Fibroblast of lung (primary cell): ENCODE results near the gene SUGP1.

Experiments used
- EZH2 ChIP-seq: IDR thresholded peaks from 2 replicates; pipeline ENCODE4 v1.5.1; 2012; ENCODE audit warnings: low read length, control low read depth, mild to moderate bottlenecking; ENCODE audit errors: missing control alignments
- TF ChIP-seq, protein P1 (sequence below), 2 donors: IDR thresholded peaks in 1 of 2; conservative IDR thresholded peaks in 1 of 2; 1 replicate in 1 of 2; 2 replicates in 1 of 2; pipeline ENCODE4 v1.5.1; 2011 to 2012; ENCODE audit warnings: low read length in 2 of 2, control low read depth in 1 of 2, inconsistent platforms in 1 of 2, low read depth in 1 of 2, mild to moderate bottlenecking in 1 of 2

DNA sequence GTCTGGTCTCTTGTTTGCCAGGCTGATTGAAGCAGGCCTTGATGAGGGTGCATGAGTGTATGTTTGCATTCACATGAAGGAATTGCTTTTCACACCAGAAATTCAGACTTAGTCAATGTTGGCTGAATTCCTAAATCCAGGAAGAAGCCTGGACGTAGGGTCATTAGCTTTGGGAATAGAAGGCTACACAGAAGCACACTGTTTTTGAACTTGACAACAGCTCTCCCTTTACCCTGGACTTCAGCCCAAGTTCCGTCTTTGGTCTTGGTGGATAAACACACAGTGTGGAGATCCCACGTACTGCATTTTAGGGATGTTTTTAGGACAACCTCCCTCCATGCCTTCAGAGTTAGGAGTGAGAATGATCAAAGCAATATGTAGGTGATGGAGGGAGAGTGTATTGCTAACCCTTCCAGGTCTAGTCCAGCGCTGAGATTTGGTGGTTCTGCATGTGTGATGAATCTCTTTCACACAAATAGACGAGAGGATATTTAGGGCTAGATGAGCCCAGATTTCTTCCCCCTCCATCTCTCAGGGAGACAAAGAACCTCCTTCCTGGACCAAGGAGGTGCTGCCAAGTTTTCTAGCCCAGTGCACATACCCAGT is 70.0 kb downstream of the SUGP1 start:
- TF ChIP-seq, protein P1, sequence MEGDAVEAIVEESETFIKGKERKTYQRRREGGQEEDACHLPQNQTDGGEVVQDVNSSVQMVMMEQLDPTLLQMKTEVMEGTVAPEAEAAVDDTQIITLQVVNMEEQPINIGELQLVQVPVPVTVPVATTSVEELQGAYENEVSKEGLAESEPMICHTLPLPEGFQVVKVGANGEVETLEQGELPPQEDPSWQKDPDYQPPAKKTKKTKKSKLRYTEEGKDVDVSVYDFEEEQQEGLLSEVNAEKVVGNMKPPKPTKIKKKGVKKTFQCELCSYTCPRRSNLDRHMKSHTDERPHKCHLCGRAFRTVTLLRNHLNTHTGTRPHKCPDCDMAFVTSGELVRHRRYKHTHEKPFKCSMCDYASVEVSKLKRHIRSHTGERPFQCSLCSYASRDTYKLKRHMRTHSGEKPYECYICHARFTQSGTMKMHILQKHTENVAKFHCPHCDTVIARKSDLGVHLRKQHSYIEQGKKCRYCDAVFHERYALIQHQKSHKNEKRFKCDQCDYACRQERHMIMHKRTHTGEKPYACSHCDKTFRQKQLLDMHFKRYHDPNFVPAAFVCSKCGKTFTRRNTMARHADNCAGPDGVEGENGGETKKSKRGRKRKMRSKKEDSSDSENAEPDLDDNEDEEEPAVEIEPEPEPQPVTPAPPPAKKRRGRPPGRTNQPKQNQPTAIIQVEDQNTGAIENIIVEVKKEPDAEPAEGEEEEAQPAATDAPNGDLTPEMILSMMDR (conservative IDR thresholded peaks at IDR 0.05 in 1 of 2, IDR thresholded peaks at IDR 0.05 in 1 of 2; ENCODE audit: low read depth in 1 of 2, low read length in 2 of 2) = no peak
- TF ChIP-seq EZH2 = no peak
